ENCODE results near the gene MYO5B.
"Not testable (repeated sequence)": the region's sequence is repeated elsewhere in the genome, so short reads cannot be mapped to it uniquely, and the experiment has no call there.

Gene MYO5B

GRCh38 chr18:49837889-49838288 is 357.1 kb downstream of the MYO5B start:
- no peak overlapping the region for H3K9ac ChIP-seq
- no peaks in the 10 kb centered on the region for H4K20me1 ChIP-seq (ENCODE audit: insufficient read depth)
- no peaks in the 10 kb centered on the region for H3K79me2 ChIP-seq (ENCODE audit: insufficient read depth, low read depth)
- no peak overlapping the region for H3K4me2 ChIP-seq
- H3K27me3 ChIP-seq (ENCODE audit: insufficient read depth, low read depth) = no peaks in the 10 kb centered on the region
- H3K4me3 ChIP-seq (IDR thresholded peaks at IDR 0.05; ENCODE audit: insufficient read depth, low read depth, low read length) = no peak overlapping the region
- no peak overlapping the region for H3K27ac ChIP-seq
- no peak overlapping the region for H2AFZ ChIP-seq (ENCODE audit: low read depth)
- TF ChIP-seq, protein P1, sequence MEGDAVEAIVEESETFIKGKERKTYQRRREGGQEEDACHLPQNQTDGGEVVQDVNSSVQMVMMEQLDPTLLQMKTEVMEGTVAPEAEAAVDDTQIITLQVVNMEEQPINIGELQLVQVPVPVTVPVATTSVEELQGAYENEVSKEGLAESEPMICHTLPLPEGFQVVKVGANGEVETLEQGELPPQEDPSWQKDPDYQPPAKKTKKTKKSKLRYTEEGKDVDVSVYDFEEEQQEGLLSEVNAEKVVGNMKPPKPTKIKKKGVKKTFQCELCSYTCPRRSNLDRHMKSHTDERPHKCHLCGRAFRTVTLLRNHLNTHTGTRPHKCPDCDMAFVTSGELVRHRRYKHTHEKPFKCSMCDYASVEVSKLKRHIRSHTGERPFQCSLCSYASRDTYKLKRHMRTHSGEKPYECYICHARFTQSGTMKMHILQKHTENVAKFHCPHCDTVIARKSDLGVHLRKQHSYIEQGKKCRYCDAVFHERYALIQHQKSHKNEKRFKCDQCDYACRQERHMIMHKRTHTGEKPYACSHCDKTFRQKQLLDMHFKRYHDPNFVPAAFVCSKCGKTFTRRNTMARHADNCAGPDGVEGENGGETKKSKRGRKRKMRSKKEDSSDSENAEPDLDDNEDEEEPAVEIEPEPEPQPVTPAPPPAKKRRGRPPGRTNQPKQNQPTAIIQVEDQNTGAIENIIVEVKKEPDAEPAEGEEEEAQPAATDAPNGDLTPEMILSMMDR (conservative IDR thresholded peaks at IDR 0.05; ENCODE audit: low read depth, low read length) = no peak
- H3K36me3 ChIP-seq (ENCODE audit: insufficient read depth) = no peaks in the 10 kb centered on the region
- H3K4me1 ChIP-seq (ENCODE audit: low read depth, poor library complexity, severe bottlenecking) = no peaks in the 10 kb centered on the region

DNA sequence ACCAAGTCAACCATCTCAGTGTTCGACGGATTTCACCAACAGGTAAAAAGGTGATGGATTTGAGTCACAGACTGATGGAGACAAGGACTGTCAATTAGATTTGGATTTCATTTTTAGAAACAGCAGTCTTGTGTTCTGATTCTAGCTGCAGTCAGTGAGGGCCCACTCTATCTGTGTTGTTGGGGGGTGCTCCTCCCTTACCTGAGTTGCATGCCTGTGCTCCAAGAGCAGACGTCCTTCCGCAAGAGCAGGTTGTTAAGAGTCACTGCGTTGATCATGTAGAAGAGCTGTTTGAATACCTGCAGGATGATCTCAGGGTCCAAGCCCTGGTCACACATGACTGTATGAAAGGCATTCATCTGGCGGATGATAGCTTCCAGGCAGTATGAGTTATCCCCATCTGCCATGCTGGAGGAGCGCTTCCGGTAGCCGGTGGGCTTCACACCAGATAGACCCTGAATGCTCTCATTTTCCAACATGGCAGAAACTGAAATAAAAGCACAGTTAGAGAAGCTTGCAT is 357.6 kb downstream of the MYO5B start:
- H3K9ac ChIP-seq; H3K27me3 ChIP-seq (ENCODE audit: insufficient read depth, low read depth); H3K79me2 ChIP-seq (ENCODE audit: insufficient read depth, low read depth); H3K4me2 ChIP-seq; H4K20me1 ChIP-seq (ENCODE audit: insufficient read depth); H3K4me3 ChIP-seq (IDR thresholded peaks at IDR 0.05; ENCODE audit: insufficient read depth, low read depth, low read length); H3K27ac ChIP-seq; H2AFZ ChIP-seq (ENCODE audit: low read depth); H3K36me3 ChIP-seq (ENCODE audit: insufficient read depth); H3K4me1 ChIP-seq (ENCODE audit: low read depth, poor library complexity, severe bottlenecking): not testable (repeated sequence)

GRCh38 chr18:49835405-49835804 is 359.5 kb downstream of the MYO5B start:
- Histone ChIP-seq H3K27me3 (ENCODE audit: insufficient read depth, low read depth) (no peaks in the 10 kb centered on the region), H3K4me2 (no peak overlapping the region), H3K36me3 (ENCODE audit: insufficient read depth) (no peaks in the 10 kb centered on the region), H3K9ac (no peak overlapping the region), H3K4me1 (ENCODE audit: low read depth, poor library complexity, severe bottlenecking) (no peaks in the 10 kb centered on the region), H2AFZ (ENCODE audit: low read depth) (no peak overlapping the region), H3K27ac (no peak overlapping the region), H4K20me1 (ENCODE audit: insufficient read depth) (no peaks in the 10 kb centered on the region), H3K79me2 (ENCODE audit: insufficient read depth, low read depth) (no peaks in the 10 kb centered on the region), H3K4me3 (IDR thresholded peaks at IDR 0.05; ENCODE audit: insufficient read depth, low read depth, low read length) (no peak overlapping the region)
- TF ChIP-seq, protein P1 (conservative IDR thresholded peaks at IDR 0.05; ENCODE audit: low read depth, low read length) = no peak

GRCh38 chr18:49834258-49834657 is 360.7 kb downstream of the MYO5B start:
- H2AFZ ChIP-seq (ENCODE audit: low read depth) = no peak overlapping the region
- H3K27me3 ChIP-seq (ENCODE audit: insufficient read depth, low read depth) = no peaks in the 10 kb centered on the region
- H3K9ac ChIP-seq = no peak overlapping the region
- H3K27ac ChIP-seq = no peak overlapping the region
- no peak overlapping the region for H3K4me2 ChIP-seq
- no peaks in the 10 kb centered on the region for H3K4me1 ChIP-seq (ENCODE audit: low read depth, poor library complexity, severe bottlenecking)
- TF ChIP-seq, protein P1 (conservative IDR thresholded peaks at IDR 0.05; ENCODE audit: low read depth, low read length) = no peak
- H3K4me3 ChIP-seq (IDR thresholded peaks at IDR 0.05; ENCODE audit: insufficient read depth, low read depth, low read length) = no peak overlapping the region
- no peaks in the 10 kb centered on the region for H3K36me3 ChIP-seq (ENCODE audit: insufficient read depth)
- no peaks in the 10 kb centered on the region for H4K20me1 ChIP-seq (ENCODE audit: insufficient read depth)
- no peaks in the 10 kb centered on the region for H3K79me2 ChIP-seq (ENCODE audit: insufficient read depth, low read depth)

GRCh38 chr18:49833814-49834213 is 361.1 kb downstream of the MYO5B start:
- no peaks in the 10 kb centered on the region for H3K79me2 ChIP-seq (ENCODE audit: insufficient read depth, low read depth)
- H3K36me3 ChIP-seq (ENCODE audit: insufficient read depth) = no peaks in the 10 kb centered on the region
- H3K4me3 ChIP-seq (IDR thresholded peaks at IDR 0.05; ENCODE audit: insufficient read depth, low read depth, low read length) = no peak overlapping the region
- no peak overlapping the region for H3K9ac ChIP-seq
- H3K27ac ChIP-seq = no peak overlapping the region
- no peaks in the 10 kb centered on the region for H4K20me1 ChIP-seq (ENCODE audit: insufficient read depth)
- no peak overlapping the region for H2AFZ ChIP-seq (ENCODE audit: low read depth)
- TF ChIP-seq, protein P1 (conservative IDR thresholded peaks at IDR 0.05; ENCODE audit: low read depth, low read length) = no peak
- H3K4me2 ChIP-seq = no peak overlapping the region
- H3K4me1 ChIP-seq (ENCODE audit: low read depth, poor library complexity, severe bottlenecking) = no peaks in the 10 kb centered on the region
- no peaks in the 10 kb centered on the region for H3K27me3 ChIP-seq (ENCODE audit: insufficient read depth, low read depth)
